H9 (cell line): ENCODE data around the gene EMC9. TPM values are rescaled to one million over a fixed set of nuclear protein-coding genes. Genes with fewer than 3 reads are reported as not detected.

Experiments
- DNase-seq: peaks from one replicate; pipeline ENCODE4 v3.0.0-alpha.2; 2017
- H2AFZ ChIP-seq: one replicate; pipeline ENCODE4 v1.6.1; 2013; ENCODE audit warnings: mild to moderate bottlenecking, low read length, control low read depth, moderate library complexity
- H2AK5ac ChIP-seq: 2 replicates; pipeline ENCODE4 v1.6.1; 2013; ENCODE audit warnings: low read length, control low read depth, mixed read lengths; ENCODE audit not compliant: insufficient read length
- H2BK120ac ChIP-seq: one replicate; pipeline ENCODE4 v1.6.1; 2013; ENCODE audit warnings: low read depth, mild to moderate bottlenecking, low read length, control low read depth, inconsistent platforms; ENCODE audit not compliant: poor library complexity, severe bottlenecking
- H2BK12ac ChIP-seq: 2 replicates; pipeline ENCODE4 v1.6.1; 2013; ENCODE audit warnings: low read length, control low read depth, mixed read lengths, low read depth; ENCODE audit not compliant: insufficient read length
- H2BK15ac ChIP-seq: 2 replicates; pipeline ENCODE4 v1.6.1; 2013; ENCODE audit warnings: low read depth, low read length, control low read depth
- H2BK20ac ChIP-seq: one replicate; pipeline ENCODE4 v1.6.1; 2013; ENCODE audit warnings: low read depth, mild to moderate bottlenecking, low read length, control low read depth, inconsistent platforms; ENCODE audit not compliant: poor library complexity, severe bottlenecking
- H2BK5ac ChIP-seq: 2 replicates; pipeline ENCODE4 v1.6.1; 2013; ENCODE audit warnings: low read length, control low read depth, mixed read lengths; ENCODE audit not compliant: insufficient read length
- H3K14ac ChIP-seq: 2 replicates; pipeline ENCODE4 v1.6.1; 2013; ENCODE audit warnings: low read length, control low read depth; ENCODE audit not compliant: insufficient read depth
- H3K18ac ChIP-seq: 2 replicates; pipeline ENCODE4 v1.6.1; 2013; ENCODE audit warnings: low read depth, mild to moderate bottlenecking, mixed read lengths, low read length, control low read depth; ENCODE audit not compliant: insufficient read length
- H3K23ac ChIP-seq: 2 replicates; pipeline ENCODE4 v1.6.1; 2013; ENCODE audit warnings: low read length, control low read depth, mixed read lengths, low read depth; ENCODE audit not compliant: insufficient read length
- H3K23me2 ChIP-seq: 2 replicates; pipeline ENCODE4 v1.6.1; 2013; ENCODE audit warnings: low read depth, mild to moderate bottlenecking, mixed read lengths, low read length, control low read depth; ENCODE audit not compliant: insufficient read length, poor library complexity, severe bottlenecking
- H3K27ac ChIP-seq: 2 replicates; pipeline ENCODE4 v1.5.1; 2013; ENCODE audit warnings: low read length, control low read depth, mixed read lengths, low read depth; ENCODE audit not compliant: insufficient read length
- H3K27me3 ChIP-seq: 2 replicates; pipeline ENCODE4 v1.6.1; 2013; ENCODE audit warnings: low read length, control low read depth, inconsistent platforms; ENCODE audit not compliant: insufficient read depth
- H3K4ac ChIP-seq: 2 replicates; pipeline ENCODE4 v1.6.1; 2013; ENCODE audit warnings: low read depth, mild to moderate bottlenecking, control low read depth, inconsistent platforms, low read length, moderate library complexity
- H3K4me1 ChIP-seq: 2 replicates; pipeline ENCODE4 v1.6.1; 2013; ENCODE audit warnings: low read length, control low read depth, inconsistent platforms; ENCODE audit not compliant: insufficient read depth
- H3K4me2 ChIP-seq: 2 replicates; pipeline ENCODE4 v1.6.1; 2013; ENCODE audit warnings: low read length, control low read depth, mixed read lengths; ENCODE audit not compliant: insufficient read length, insufficient read depth
- H3K56ac ChIP-seq: 2 replicates; pipeline ENCODE4 v1.6.1; 2013; ENCODE audit warnings: low read depth, mild to moderate bottlenecking, mixed read lengths, low read length, control low read depth; ENCODE audit not compliant: insufficient read length
- H3K79me1 ChIP-seq: 2 replicates; pipeline ENCODE4 v1.6.1; 2013; ENCODE audit warnings: low read depth, mild to moderate bottlenecking, moderate library complexity, low read length, control low read depth, inconsistent platforms; ENCODE audit not compliant: insufficient read depth, poor library complexity, severe bottlenecking
- H3K79me2 ChIP-seq: 2 replicates; pipeline ENCODE4 v1.6.1; 2013; ENCODE audit warnings: low read length, control low read depth, inconsistent platforms; ENCODE audit not compliant: insufficient read depth
- H3K9ac ChIP-seq: 2 replicates; pipeline ENCODE4 v1.6.1; 2013; ENCODE audit warnings: low read length, control low read depth, mixed read lengths; ENCODE audit not compliant: insufficient read length; ENCODE audit errors: extremely low read depth
- H3K9me3 ChIP-seq: one replicate; pipeline ENCODE4 v1.6.1; 2013; ENCODE audit warnings: low read depth, low read length, inconsistent platforms; ENCODE audit not compliant: control insufficient read depth
- H3T11ph ChIP-seq: one replicate; pipeline ENCODE4 v1.6.1; 2013; ENCODE audit warnings: mild to moderate bottlenecking, low read length, control low read depth, inconsistent platforms
- H4K20me1 ChIP-seq: one replicate; pipeline ENCODE4 v1.6.1; 2013; ENCODE audit not compliant: control insufficient read depth, insufficient read length, insufficient read depth
- H4K5ac ChIP-seq: 2 replicates; pipeline ENCODE4 v1.6.1; 2013; ENCODE audit warnings: low read depth, mild to moderate bottlenecking, mixed read lengths, low read length, control low read depth; ENCODE audit not compliant: insufficient read length
- H4K8ac ChIP-seq: replicated peaks from 2 replicates; pipeline ENCODE4 v1.6.1; 2013; ENCODE audit warnings: low read length, control low read depth, mixed read lengths, low read depth; ENCODE audit not compliant: insufficient read length
- H4K91ac ChIP-seq: 2 replicates; pipeline ENCODE4 v1.6.1; 2013; ENCODE audit warnings: low read depth, mild to moderate bottlenecking, moderate library complexity, mixed read lengths, low read length, control low read depth; ENCODE audit not compliant: insufficient read length
- H3K27ac Mint-ChIP-seq, 3 experiments: 2 replicates in 2 of 3; 3 replicates in 1 of 3; pipeline ENCODE4 v1.8.0; 2020 to 2021; ENCODE audit warnings: mixed read lengths in 3 of 3, mild to moderate bottlenecking in 1 of 3, moderate library complexity in 1 of 3
- H3K27me3 Mint-ChIP-seq: 2 replicates; pipeline ENCODE4 v1.8.0; 2021; ENCODE audit warnings: low read depth, mild to moderate bottlenecking, moderate library complexity, mixed read lengths
- H3K36me3 Mint-ChIP-seq, 3 experiments: 2 replicates in 2 of 3; 3 replicates in 1 of 3; pipeline ENCODE4 v1.8.0; 2020 to 2021; ENCODE audit warnings: low read depth in 3 of 3, mixed read lengths in 3 of 3; ENCODE audit not compliant: insufficient read depth in 1 of 3
- H3K4me1 Mint-ChIP-seq, 2 experiments: 2 replicates each; pipeline ENCODE4 v1.8.0; 2020; ENCODE audit warnings: mixed read lengths in 2 of 2
- H3K4me3 Mint-ChIP-seq, 2 experiments: 2 replicates in 1 of 2; 3 replicates in 1 of 2; pipeline ENCODE4 v1.8.0; 2020 to 2021; ENCODE audit warnings: mild to moderate bottlenecking in 2 of 2, mixed read lengths in 2 of 2, moderate library complexity in 1 of 2
- H3K9me3 Mint-ChIP-seq, 2 experiments: 2 replicates in 1 of 2; 3 replicates in 1 of 2; pipeline ENCODE4 v1.8.0; 2020; ENCODE audit warnings: mild to moderate bottlenecking in 2 of 2, mixed read lengths in 2 of 2, moderate library complexity in 1 of 2
- CTCF ChIP-seq: fragments of 200-600 bp; sonication (generic); conservative IDR thresholded peaks from 3 replicates; pipeline ENCODE4 v1.8.0; 2021; ENCODE audit warnings: antibody characterized with exemption, mild to moderate bottlenecking
- WGBS: extraction: QIAGEN DNeasy Blood & Tissue Kit; methylation state at CpG from one replicate; pipeline ENCODE4 v1.1.7; 2013; ENCODE audit warnings: missing lambda C conversion rate, low lambda C conversion rate, mixed read lengths; ENCODE audit not compliant: insufficient read length; ENCODE audit errors: extremely low coverage; 5-methylcytosine and 5-hydroxymethylcytosine counted together
- total RNA-seq: library from RNA; stranded (reverse); gene quantifications from 2 replicates; pipeline ENCODE4 v1.2.1, GENCODE V29; 2021

Gene EMC9
- total RNA-seq, 1 experiment from 2014 or later: 52.9 TPM

- Histone ChIP-seq H2BK5ac (no peak overlapping the region), H2AK5ac (no peak overlapping the region), H3K79me1 (no peaks in the 10 kb centered on the region), H3K23me2 (peaks cover 10% of the 10 kb centered on the region), H3K18ac (no peak overlapping the region), H3K14ac (no peak overlapping the region), H4K5ac (no peak overlapping the region), H3K27me3 (no peaks in the 10 kb centered on the region), H4K91ac (no peak overlapping the region), H3T11ph (no peak overlapping the region), H3K79me2 (no peaks in the 10 kb centered on the region), H2BK120ac (no peak overlapping the region), H2AFZ (no peak overlapping the region), H2BK12ac (no peak overlapping the region), H3K23ac (no peak overlapping the region), H3K56ac (no peak overlapping the region), H4K8ac (no peak overlapping the region), H3K27ac (no peak overlapping the region), H3K9ac (no peak overlapping the region), H3K4ac (no peak overlapping the region), H3K4me2 (no peak overlapping the region), H3K9me3 (no peaks in the 10 kb centered on the region), H4K20me1 (no peaks in the 10 kb centered on the region), H2BK15ac (no peak overlapping the region), H3K4me1 (no peaks in the 10 kb centered on the region), H2BK20ac (no peak overlapping the region)
- no CpG with 5 or more reads among the region's 1 CpG for WGBS
- no peak for DNase-seq
- Mint-ChIP-seq H3K27ac (no peak overlapping the region), H3K9me3 (0 out of 5 replicates have a peak, but pooled peaks cover 0 to 2% of the 10 kb centered on the region in 2 experiments), H3K4me3 (no peak overlapping the region), H3K4me1 (peaks cover 18 to 20% of the 10 kb centered on the region in 2 experiments), H3K27me3 (no peaks in the 10 kb centered on the region), H3K36me3 (peaks cover 10 to 19% (median 13%) of the 10 kb centered on the region in 3 experiments)
- no peak for TF ChIP-seq CTCF
Observed at GRCh38 chr14:24133735-24134134, 7.7 kb downstream of the EMC9 start.
